ENCODE measurements around the gene ARFGEF2.
"Not testable (repeated sequence)": the region's sequence is repeated elsewhere in the genome, so short reads cannot be mapped to it uniquely, and the experiment has no call there.

ARFGEF2 gene

GRCh38 chr20:48995589-48995988 lies 74.1 kb downstream of the ARFGEF2 start:
- DNase-seq (ENCODE audit: low read depth in 2 of 2), result no peak

- DNase-seq (ENCODE audit: low read depth in 2 of 2), result no peak
Measured at GRCh38 chr20:48999890-49000870, 78.7 kb downstream of the ARFGEF2 start.

- no peak for DNase-seq (ENCODE audit: low read depth in 2 of 2)
Measured at GRCh38 chr20:49001741-49002140, 80.2 kb downstream of the ARFGEF2 start.

- DNase-seq (ENCODE audit: low read depth in 2 of 2), result no peak
Measured at GRCh38 chr20:49006446-49006980, 85.0 kb downstream of the ARFGEF2 start.

GRCh38 chr20:49009899-49010631 lies 88.6 kb downstream of the ARFGEF2 start:
- DNase-seq (ENCODE audit: low read depth in 2 of 2), result no peak

- no peak for DNase-seq (ENCODE audit: low read depth in 2 of 2)
Measured at GRCh38 chr20:49024220-49024619, 102.7 kb downstream of the ARFGEF2 start.

GRCh38 chr20:49028177-49028576 lies 106.7 kb downstream of the ARFGEF2 start:
- not testable (repeated sequence) for DNase-seq (ENCODE audit: low read depth in 2 of 2)

GRCh38 chr20:49028684-49029083 lies 107.2 kb downstream of the ARFGEF2 start:
- no peak for DNase-seq (ENCODE audit: low read depth in 2 of 2)

GRCh38 chr20:49029203-49029602 lies 107.7 kb downstream of the ARFGEF2 start:
- DNase-seq (ENCODE audit: low read depth in 2 of 2), result no peak

- DNase-seq (ENCODE audit: low read depth in 2 of 2), result no peak
Measured at GRCh38 chr20:49030954-49031619, 109.6 kb downstream of the ARFGEF2 start.

- no peak for DNase-seq (ENCODE audit: low read depth in 2 of 2)
Measured at GRCh38 chr20:49032455-49032854, 110.9 kb downstream of the ARFGEF2 start.

- no peak for DNase-seq (ENCODE audit: low read depth in 2 of 2)
Measured at GRCh38 chr20:49034070-49034732, 112.7 kb downstream of the ARFGEF2 start.

GRCh38 chr20:49037962-49038387 lies 116.5 kb downstream of the ARFGEF2 start:
- DNase-seq (ENCODE audit: low read depth in 2 of 2), result no peak

GRCh38 chr20:49039854-49040253 lies 118.3 kb downstream of the ARFGEF2 start:
- no peak for DNase-seq (ENCODE audit: low read depth in 2 of 2)

GRCh38 chr20:49043000-49043399 lies 121.5 kb downstream of the ARFGEF2 start:
- DNase-seq (ENCODE audit: low read depth in 2 of 2), result no peak

- no peak for DNase-seq (ENCODE audit: low read depth in 2 of 2)
Measured at GRCh38 chr20:49045440-49046086, 124.1 kb downstream of the ARFGEF2 start.

GRCh38 chr20:49046087-49046900 lies 124.8 kb downstream of the ARFGEF2 start, which contains the start of gene CSE1L:
Gene CSE1L, plus strand, starts transcription at chr20:49046312. Its CDS starts 12,152 bp downstream, at chr20:49058464.
- DNase-seq (ENCODE audit: low read depth in 2 of 2), result peak; percentile 81 to 87

- DNase-seq (ENCODE audit: low read depth in 2 of 2), result no peak
Measured at GRCh38 chr20:49052334-49052733, 130.8 kb downstream of the ARFGEF2 start.

- DNase-seq (ENCODE audit: low read depth in 2 of 2), result no peak
Measured at GRCh38 chr20:49054056-49054643, 132.6 kb downstream of the ARFGEF2 start.
